Ovary (tissue), 3 donors: ENCODE measurements around the gene PTPRH.

Experiments used
- POLR2A ChIP-seq: fragments of 450-650 bp; IDR thresholded peaks from one replicate; pipeline ENCODE4 v1.6.1; 2017; ENCODE audit warnings: antibody characterized with exemption, mild to moderate bottlenecking, moderate library complexity
- TF ChIP-seq, protein P1 (sequence below), 3 donors: fragments of 450-650 bp in 2 of 3; fragments of 200-600 bp in 1 of 3; IDR thresholded peaks; one replicate each; pipeline versions ENCODE4 v1.5.1 to v1.8.0; 2016 to 2022; ENCODE audit warnings: antibody characterized with exemption in 3 of 3, mild to moderate bottlenecking in 1 of 3
- donor health status: DM: no; HTN: no; CAD: no.

DNA sequence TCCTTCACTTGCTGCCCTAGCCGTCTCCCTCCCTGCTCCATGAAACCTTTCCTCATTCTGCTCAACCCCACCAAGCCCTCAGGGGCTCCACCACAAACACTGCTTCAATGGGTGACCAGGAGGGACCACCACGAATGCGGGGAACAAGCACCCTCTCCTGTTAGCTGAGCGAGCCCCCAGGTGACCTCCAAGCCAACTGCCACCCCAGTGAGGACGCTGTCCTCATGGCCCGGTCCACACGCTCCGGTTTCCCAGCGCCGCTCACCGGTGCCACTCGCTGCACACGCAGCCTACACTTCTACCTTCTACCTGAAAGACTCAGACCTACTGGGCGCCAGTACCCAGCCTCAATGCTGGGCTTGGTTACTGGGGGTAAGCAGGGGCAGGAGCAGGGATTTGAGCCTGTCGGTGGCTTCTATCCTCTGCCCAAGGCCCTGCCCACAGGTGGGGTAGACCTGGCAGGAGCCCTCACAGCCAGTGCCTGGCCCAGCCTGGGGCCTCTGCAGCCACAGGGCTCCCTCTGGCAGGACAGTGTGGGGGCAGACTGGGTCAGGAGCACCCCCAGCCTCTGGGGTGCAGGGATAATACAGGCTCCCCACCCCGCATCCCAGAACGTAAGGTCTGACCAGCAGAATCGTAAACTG, 20.0 kb upstream of the PTPRH start:
- TF ChIP-seq POLR2A, result no peak
- TF ChIP-seq, protein P1, sequence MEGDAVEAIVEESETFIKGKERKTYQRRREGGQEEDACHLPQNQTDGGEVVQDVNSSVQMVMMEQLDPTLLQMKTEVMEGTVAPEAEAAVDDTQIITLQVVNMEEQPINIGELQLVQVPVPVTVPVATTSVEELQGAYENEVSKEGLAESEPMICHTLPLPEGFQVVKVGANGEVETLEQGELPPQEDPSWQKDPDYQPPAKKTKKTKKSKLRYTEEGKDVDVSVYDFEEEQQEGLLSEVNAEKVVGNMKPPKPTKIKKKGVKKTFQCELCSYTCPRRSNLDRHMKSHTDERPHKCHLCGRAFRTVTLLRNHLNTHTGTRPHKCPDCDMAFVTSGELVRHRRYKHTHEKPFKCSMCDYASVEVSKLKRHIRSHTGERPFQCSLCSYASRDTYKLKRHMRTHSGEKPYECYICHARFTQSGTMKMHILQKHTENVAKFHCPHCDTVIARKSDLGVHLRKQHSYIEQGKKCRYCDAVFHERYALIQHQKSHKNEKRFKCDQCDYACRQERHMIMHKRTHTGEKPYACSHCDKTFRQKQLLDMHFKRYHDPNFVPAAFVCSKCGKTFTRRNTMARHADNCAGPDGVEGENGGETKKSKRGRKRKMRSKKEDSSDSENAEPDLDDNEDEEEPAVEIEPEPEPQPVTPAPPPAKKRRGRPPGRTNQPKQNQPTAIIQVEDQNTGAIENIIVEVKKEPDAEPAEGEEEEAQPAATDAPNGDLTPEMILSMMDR (IDR thresholded peaks at IDR 0.05), result no peak
